Measurements from ENCODE around the gene IL22.
"Not testable (repeated sequence)": the region's sequence is repeated elsewhere in the genome, so short reads cannot be mapped to it uniquely, and the experiment has no call there.

The IL22 gene

DNA sequence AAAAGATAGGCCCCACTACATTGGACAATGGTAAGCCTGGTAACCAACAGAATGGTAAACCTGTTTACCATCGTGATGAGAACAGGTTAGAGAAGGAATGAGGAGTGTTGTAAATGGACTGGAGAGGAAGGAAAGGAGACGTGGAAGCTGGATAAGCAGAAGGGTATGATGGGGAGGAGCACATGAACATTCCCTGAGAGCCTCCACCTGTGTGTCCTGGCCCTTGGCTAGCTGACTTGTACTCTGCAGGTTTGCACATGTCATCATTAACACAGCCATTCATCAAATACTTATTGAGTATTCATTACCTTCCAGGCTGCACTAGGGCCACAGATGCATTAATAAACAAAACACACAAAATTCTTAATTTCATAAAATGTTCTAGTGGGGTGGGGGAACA lies 23.4 kb downstream of the IL22 start:
- no peak for DNase-seq (ENCODE audit: low read depth in 2 of 2)

- DNase-seq (ENCODE audit: low read depth in 2 of 2), result no peak
Measured at GRCh38 chr12:68227356-68227755, 26.0 kb downstream of the IL22 start.

DNA sequence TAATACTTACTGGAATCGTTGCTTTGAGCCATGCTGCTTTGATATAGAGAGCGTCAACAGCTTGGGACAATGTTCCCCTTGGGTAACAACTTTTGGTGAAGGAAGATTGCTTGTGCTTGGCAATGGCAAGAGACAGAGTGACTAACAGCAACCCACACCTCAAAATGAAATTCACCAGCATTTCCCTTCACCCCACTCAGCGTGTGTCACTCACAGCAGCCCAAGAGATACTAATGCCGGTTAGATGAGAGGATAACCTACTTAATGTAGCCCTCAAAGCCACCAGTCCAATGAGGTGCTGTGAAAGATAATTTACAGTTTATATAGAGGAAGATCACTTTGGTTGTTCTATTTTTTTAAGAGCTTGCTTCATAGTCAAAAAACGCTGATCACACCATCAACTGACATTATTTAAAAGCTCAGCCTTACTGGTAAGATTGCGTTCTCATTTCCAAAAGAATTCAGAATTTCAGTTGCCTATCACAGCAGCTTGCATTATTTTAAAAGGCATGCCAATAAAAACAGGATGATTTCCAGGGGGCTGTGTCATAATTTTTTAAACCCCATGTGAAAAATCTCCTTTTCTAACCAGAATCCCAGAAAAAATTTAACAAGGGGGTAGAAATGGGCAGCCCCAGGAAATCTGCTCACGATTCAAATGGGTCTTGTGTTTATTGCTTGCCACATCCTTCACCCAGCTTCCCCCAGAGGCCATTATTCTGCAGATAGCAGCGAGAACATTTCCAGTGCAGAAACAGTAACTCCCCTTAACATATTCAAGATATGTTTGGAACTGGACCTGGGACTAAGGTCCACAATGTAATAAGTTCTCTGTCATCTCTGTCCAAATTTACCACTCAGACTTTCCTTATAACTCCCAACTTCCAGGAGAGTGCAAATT lies 27.6 kb downstream of the IL22 start, which contains the start of gene IL26:
IL26 (minus strand) TSS at position 235 of the 901 bp plus-strand sequence; CDS start at position 181, 54 bp downstream.
- no peak for DNase-seq (ENCODE audit: low read depth in 2 of 2)

DNA sequence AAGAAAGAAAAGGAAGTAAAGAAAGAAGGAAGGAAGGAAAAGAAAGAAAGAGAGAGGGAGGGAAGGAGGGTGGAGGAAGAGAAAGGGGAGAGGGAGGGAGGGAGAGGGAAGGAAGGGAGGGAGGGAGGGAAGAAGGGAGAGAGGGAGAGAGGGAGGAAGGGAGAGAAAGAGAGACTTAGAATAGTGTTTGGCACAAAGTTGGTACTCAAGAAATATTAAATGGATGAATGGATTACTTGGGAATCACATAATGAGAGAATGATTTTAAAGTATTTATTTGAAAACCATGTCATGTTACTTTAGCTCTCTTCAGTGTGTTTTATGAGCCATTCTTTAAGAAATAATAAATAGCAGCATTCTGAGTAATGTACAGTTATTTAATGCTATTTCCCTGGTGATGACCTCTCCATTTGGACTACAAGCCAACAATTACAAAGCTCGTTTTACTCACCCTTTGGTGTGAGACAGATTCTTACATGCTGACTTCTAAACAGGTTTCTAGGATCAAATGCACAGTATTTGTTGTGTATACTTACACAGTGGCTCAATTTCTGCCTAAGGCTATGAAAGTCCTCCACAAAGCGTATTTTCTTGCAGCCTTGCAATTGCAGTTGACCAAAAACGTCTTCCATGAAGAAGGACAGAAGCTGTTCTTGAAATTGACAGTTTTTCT lies 28.7 kb downstream of the IL22 start:
- no peak for DNase-seq (ENCODE audit: low read depth in 2 of 2)

DNA sequence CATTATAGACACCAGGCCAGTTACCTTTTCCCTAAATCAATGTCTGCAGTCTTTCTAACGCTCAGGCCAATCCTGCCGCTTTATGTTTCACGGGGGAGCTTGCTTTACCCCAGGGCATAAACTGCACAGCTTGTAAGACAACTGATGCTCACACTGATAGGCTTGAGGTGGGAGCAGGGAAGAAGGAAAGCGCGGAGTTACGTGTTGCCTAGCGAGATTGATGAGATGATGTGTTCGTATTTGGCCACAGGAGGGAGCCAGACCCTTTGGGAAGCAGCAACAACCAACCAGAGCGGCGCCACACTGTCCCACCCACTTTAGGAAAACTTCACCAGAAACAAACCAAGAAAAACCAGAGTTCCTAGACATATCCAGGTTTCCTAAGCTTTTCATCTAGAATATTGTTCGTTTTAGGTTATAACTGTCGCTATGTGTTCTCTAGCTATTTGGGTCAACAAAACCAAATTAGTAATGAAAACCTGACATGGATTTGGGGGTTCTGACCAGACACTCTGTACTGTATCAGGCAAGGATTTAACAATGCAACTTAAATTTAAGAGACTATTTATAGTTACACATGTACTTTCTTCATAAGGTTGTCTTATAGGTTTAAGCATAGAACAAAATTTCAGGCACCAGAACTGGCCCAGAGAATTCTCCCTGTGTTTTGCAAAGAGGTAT lies 30.2 kb downstream of the IL22 start:
- peak; percentile 28 to 58 for DNase-seq (ENCODE audit: low read depth in 2 of 2)

- no peak for DNase-seq (ENCODE audit: low read depth in 2 of 2)
Measured at GRCh38 chr12:68222326-68222725, 31.1 kb downstream of the IL22 start.

DNA sequence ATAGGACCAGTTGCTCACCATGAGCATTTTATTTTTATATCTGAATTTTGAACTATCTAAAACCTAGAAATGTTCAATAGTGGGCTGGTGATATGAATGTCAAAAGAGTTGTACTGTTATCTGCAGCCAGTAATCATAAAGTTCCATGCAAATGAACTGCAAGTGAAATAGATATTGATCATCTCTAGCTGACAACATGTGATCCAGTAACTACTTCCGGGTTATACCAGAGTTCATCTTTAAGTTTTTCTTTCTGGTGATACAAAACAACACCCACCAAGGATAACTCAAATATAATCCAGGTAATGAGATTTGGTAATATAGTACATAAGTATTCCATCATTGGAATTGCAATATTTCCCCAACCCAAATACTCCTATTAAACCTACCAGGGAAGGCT lies 31.9 kb downstream of the IL22 start:
- no peak for DNase-seq (ENCODE audit: low read depth in 2 of 2)

DNA sequence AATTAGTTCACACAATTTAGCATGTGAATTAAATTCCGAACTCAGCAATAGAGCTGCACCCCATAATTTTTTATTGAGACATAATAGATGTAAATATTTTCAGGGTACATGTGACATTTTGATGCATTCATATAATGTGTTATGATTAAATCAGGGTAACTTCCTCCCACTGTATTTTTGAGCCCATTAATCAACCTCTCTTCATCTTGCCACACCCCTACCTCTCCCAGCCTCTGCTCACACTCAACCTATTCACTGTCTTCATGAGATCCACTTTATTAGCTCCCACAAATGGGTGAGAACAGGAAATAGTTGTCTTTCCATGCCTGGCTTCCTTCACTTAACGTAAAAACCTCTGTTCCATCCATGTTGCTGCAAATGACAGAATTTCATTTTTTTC lies 42.5 kb downstream of the IL22 start:
- no peak for DNase-seq (ENCODE audit: low read depth in 2 of 2)

DNA sequence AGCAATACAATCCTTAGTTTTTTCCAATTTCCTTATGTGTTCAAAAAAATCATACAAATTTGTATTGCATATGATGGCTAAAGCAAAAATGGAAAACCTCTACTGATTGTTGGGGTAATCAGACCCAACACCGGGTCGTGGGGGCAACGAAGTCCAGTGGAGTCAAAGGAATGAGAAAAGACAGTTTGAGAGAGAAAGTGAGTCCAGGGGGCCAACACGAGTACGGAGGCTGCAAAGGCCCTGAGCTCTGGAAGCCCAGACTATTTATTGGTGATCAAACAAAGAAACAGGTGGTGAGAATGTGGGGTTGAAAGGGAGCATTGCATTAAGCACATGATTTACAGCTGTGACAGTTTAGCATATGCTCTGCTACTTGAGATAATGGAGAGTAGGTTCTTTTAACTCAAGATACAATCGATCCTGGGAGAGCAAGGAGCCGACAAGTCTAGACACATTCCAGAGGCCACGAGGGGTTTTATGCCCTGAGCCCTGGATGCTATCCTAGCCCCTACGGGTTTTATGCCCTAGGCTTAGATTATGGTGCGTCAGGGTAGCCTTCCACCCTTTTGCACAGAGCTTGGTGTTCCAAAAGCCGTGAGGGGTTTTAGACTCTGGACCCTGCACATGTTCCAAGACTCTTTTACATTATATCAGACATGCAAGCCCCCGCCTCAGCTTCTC lies 44.2 kb downstream of the IL22 start:
- not testable (repeated sequence) for DNase-seq (ENCODE audit: low read depth in 2 of 2)

GRCh38 chr12:68207276-68207675 lies 46.1 kb downstream of the IL22 start:
- no peak for DNase-seq (ENCODE audit: low read depth in 2 of 2)

GRCh38 chr12:68206446-68206845 lies 47.0 kb downstream of the IL22 start:
- DNase-seq (ENCODE audit: low read depth in 2 of 2), result no peak

DNA sequence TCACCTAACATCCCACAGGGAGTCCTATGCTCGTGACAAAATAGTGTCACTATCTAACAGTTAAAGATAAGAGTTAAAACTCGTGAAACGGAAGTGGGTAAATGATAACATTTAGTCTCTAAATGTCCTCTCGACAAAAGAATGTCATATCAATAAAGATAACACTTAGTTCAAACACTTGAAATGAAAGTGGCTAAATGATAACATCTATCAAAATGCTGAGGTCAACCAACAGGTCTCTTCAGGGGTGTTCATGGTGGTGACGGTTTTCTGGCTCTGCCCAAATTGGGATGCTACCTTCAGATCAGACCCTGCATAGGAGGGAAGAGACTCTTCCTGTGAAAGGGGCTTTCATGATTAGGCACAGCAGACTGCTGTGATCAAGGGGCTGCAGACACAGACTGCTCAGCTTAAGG lies 49.9 kb downstream of the IL22 start:
- no peak for DNase-seq (ENCODE audit: low read depth in 2 of 2)

- DNase-seq (ENCODE audit: low read depth in 2 of 2), result no peak
Measured at GRCh38 chr12:68200854-68201253, 52.5 kb downstream of the IL22 start.

GRCh38 chr12:68199127-68199526 lies 54.3 kb downstream of the IL22 start:
- no peak for DNase-seq (ENCODE audit: low read depth in 2 of 2)

GRCh38 chr12:68198507-68199086 lies 54.8 kb downstream of the IL22 start:
- DNase-seq (ENCODE audit: low read depth in 2 of 2), result no peak

Data from stimulated activated CD8-positive, alpha-beta memory T cell treated with anti-CD3 and anti-CD28 coated beads, Interleukin-15, amount 100 ng/mL, for 4 hours (primary cell).